Progenitor cell of endocrine pancreas (in vitro differentiated cells): ENCODE measurements around the gene PACS1. TPM values are rescaled to one million over a fixed set of nuclear protein-coding genes. Genes with fewer than 3 reads are reported as not detected.

Experiments used
- DNase-seq: peaks from one replicate; pipeline ENCODE4 v3.0.0; 2021; ENCODE audit warnings: low spot score; ENCODE audit not compliant: unreplicated experiment
- H3K27ac Mint-ChIP-seq: 2 replicates; pipeline ENCODE4 v1.8.0; 2021; ENCODE audit warnings: mild to moderate bottlenecking, moderate library complexity, mixed read lengths
- H3K27me3 Mint-ChIP-seq: 2 replicates; pipeline ENCODE4 v1.8.0; 2021; ENCODE audit warnings: mixed read lengths
- H3K36me3 Mint-ChIP-seq: 2 replicates; pipeline ENCODE4 v1.8.0; 2022; ENCODE audit warnings: mixed read lengths; ENCODE audit not compliant: insufficient read depth
- H3K4me1 Mint-ChIP-seq: 2 replicates; pipeline ENCODE4 v1.8.0; 2021; ENCODE audit warnings: low read depth, mixed read lengths
- H3K4me3 Mint-ChIP-seq: 2 replicates; pipeline ENCODE4 v1.8.0; 2021; ENCODE audit warnings: low read depth, mild to moderate bottlenecking, moderate library complexity, mixed read lengths
- H3K9me3 Mint-ChIP-seq: 2 replicates; pipeline ENCODE4 v1.8.0; 2021; ENCODE audit warnings: low read depth, mixed read lengths
- total RNA-seq: library from RNA; stranded (reverse); gene quantifications from 2 replicates; pipeline ENCODE4 v1.2.1, GENCODE V29; 2021
- TF ChIP-seq, protein P1 (sequence below): fragments of 200-600 bp; sonication (generic); IDR thresholded peaks from one replicate; pipeline ENCODE4 v1.5.0; 2021; ENCODE audit warnings: antibody characterized with exemption, mild to moderate bottlenecking; ENCODE audit not compliant: unreplicated experiment

Gene PACS1
- total RNA-seq, 1 donor from 2014 or later = 72.3 TPM

DNA sequence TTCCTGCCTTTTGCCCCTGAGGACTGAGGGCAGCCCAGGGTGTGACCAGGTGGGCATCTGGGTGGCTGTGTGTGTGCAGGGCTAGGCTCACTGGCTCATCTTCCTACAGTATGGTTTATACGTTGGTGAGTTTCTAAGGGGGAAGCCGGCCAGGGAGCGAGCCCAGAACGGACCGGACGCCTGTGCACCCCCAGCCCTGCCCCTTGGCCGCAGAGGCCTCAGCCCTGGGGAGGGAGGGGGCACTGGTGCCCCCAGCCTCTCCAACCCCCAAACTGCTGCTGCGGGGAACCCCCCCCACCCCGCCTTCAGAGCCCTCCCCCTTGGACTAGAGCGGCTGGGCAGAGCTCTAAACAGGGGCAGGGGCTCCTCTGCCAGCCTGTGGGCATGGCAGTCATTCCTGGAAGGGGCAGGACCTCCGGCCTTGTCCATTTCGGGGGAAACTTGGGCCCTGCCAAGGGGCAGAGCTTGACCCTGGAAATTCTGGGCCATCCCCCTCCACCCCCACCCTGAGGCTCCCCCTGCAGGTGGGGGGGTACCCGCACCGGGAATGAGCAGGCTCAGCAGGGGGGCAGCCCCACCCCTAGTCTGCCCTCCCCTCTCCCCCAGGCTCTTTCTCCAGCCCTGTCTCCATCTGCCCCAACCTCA lies 213.5 kb downstream of the PACS1 start:
- H3K27ac Mint-ChIP-seq = peak overlapping the region; percentile 56
- H3K4me3 Mint-ChIP-seq = no peak overlapping the region
- peaks cover 18% of the 10 kb centered on the region for H3K4me1 Mint-ChIP-seq
- H3K27me3 Mint-ChIP-seq = peaks cover 7% of the 10 kb centered on the region
- H3K36me3 Mint-ChIP-seq = no peaks in the 10 kb centered on the region
- H3K9me3 Mint-ChIP-seq = no peaks in the 10 kb centered on the region
- DNase-seq = no peak
- TF ChIP-seq, protein P1, sequence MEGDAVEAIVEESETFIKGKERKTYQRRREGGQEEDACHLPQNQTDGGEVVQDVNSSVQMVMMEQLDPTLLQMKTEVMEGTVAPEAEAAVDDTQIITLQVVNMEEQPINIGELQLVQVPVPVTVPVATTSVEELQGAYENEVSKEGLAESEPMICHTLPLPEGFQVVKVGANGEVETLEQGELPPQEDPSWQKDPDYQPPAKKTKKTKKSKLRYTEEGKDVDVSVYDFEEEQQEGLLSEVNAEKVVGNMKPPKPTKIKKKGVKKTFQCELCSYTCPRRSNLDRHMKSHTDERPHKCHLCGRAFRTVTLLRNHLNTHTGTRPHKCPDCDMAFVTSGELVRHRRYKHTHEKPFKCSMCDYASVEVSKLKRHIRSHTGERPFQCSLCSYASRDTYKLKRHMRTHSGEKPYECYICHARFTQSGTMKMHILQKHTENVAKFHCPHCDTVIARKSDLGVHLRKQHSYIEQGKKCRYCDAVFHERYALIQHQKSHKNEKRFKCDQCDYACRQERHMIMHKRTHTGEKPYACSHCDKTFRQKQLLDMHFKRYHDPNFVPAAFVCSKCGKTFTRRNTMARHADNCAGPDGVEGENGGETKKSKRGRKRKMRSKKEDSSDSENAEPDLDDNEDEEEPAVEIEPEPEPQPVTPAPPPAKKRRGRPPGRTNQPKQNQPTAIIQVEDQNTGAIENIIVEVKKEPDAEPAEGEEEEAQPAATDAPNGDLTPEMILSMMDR = no peak

DNA sequence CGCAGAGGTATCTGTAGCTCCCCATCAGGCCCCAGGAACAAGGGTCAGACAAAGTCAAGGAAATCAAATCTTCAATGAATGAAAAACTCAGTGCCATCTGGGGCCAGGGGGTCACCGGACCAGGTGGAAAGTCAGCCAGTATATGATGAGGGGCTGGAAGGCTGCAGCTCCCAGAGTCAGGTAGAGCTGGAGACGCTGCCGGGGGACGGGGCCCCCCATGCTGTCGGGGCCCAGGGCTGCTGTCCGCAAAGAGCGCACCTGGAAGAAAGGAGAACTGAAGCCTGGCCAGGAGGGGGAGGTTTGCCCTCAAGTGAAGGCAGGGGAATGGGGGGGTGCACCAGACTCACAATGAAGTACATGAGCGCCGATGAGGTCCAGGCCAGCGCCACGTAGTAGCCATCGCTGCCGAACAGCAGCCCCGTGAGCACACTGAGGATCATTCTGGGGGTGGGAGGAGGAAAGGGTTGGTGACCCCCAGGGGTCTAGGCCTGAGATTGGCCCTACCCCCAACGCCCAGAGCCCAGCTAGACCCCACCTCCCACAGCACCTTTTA lies 214.5 kb downstream of the PACS1 start:
- Mint-ChIP-seq H3K36me3 (no peaks in the 10 kb centered on the region), H3K4me3 (no peak overlapping the region), H3K27me3 (peaks cover 5% of the 10 kb centered on the region), H3K27ac (no peak overlapping the region), H3K9me3 (no peaks in the 10 kb centered on the region), H3K4me1 (peaks cover 19% of the 10 kb centered on the region)
- DNase-seq = no peak
- TF ChIP-seq, protein P1 = no peak

DNA sequence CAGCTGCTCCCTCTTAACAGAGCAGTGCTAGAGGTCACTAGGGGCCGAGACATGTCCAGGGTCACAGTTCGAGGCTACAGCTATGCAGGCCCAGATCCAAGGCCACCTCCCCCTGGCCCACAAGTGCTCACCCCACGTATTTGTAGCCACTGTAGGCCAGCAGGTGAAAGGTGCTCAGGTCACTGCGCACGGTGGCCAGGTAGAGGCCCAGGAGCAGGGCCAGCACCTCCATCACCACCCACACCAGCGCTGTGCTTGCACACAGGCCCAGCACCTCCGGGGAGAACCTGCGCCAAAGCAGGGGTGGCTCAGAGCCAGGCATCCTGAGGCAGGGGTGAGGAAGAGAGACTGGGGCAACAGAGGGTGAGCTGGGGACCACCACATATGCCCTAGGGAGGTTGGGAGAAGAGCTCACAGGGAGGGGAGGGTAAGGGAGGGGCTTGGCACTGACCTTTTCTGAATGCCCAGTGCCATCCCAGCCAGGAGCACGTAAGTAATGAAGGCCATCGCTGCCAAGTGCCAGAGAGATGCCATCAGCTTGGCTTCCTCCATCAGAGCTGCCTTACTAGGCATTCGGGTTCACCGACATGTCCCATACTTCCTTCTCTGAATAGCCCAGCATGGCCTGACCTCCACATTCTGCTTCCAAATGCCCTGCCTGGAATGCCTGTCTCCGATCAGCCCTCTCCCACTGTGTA lies 215.3 kb downstream of the PACS1 start:
- DNase-seq = no peak
- no peaks in the 10 kb centered on the region for H3K36me3 Mint-ChIP-seq
- TF ChIP-seq, protein P1 = no peak
- H3K27me3 Mint-ChIP-seq = peaks cover 4% of the 10 kb centered on the region
- no peak overlapping the region for H3K27ac Mint-ChIP-seq
- H3K4me1 Mint-ChIP-seq = peaks cover 22% of the 10 kb centered on the region
- H3K4me3 Mint-ChIP-seq = no peak overlapping the region
- H3K9me3 Mint-ChIP-seq = no peaks in the 10 kb centered on the region

DNA sequence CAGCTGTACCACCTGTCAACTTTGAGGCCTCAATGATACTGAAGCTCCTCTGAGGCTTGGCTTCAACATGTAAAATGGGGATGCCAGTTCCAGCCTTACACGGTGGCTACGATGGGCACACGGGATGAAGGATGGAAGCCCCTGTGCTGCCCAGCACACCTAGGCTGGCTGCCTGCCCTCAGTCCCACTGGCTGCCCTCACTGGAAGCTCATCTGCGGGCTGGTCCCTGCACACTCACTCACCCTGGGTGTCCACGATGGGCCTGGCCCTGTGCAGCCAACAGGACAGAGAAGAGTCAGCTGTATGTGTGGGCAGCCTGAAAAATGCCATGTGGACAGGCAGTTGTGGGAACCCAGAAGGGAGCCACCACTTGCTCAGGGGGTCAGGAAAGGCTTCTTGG lies 216.6 kb downstream of the PACS1 start:
- no peak for DNase-seq
- Mint-ChIP-seq H3K9me3 (no peaks in the 10 kb centered on the region), H3K4me1 (peaks cover 20% of the 10 kb centered on the region), H3K27ac (no peak overlapping the region), H3K4me3 (peak overlapping the region; percentile 40), H3K27me3 (peaks cover 8% of the 10 kb centered on the region), H3K36me3 (no peaks in the 10 kb centered on the region)
- TF ChIP-seq, protein P1 = no peak

DNA sequence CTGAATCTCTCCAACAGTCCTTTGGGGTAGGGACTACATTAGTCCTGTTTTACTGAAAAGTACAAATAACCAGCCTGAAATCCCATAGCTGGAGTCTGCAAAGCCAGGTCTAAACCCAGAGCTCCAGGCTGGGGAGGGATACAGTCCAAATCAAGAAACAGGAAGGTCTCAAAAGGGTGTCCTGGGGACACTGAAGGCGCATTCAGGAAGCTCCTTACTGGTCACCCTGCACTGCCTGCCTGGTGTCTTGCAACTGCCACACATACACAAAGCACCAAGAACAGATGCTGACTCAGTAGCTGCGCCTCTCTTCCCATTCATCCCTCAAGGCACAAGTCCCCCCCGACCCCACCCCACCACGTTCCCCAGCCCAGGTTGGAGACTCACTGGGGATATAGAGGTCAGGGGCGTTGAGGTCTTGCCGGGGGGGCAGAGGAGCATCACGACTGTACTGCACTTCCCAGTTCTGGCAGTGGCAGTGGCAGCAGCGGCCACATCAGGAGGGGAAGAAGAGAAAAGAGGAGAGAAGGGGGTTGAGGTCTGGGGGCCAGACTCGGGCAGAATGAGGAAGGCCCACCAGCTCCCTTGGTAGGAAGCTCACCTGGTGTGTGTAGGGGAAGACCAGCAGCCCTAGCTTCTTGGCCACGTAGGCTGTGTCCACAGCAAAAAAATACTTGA lies 217.3 kb downstream of the PACS1 start:
- TF ChIP-seq, protein P1 = no peak
- Mint-ChIP-seq H3K27ac (no peak overlapping the region), H3K36me3 (no peaks in the 10 kb centered on the region), H3K4me3 (peak overlapping the region; percentile 58), H3K9me3 (no peaks in the 10 kb centered on the region), H3K27me3 (peaks cover 9% of the 10 kb centered on the region), H3K4me1 (peaks cover 20% of the 10 kb centered on the region)
- no peak for DNase-seq
